ENCODE data around the gene STIP1. TPM values are rescaled to one million over a fixed set of nuclear protein-coding genes. Genes with fewer than 3 reads are reported as not detected.

Gene STIP1
- total RNA-seq, 1 experiment from 2014 or later = 557 TPM

DNA sequence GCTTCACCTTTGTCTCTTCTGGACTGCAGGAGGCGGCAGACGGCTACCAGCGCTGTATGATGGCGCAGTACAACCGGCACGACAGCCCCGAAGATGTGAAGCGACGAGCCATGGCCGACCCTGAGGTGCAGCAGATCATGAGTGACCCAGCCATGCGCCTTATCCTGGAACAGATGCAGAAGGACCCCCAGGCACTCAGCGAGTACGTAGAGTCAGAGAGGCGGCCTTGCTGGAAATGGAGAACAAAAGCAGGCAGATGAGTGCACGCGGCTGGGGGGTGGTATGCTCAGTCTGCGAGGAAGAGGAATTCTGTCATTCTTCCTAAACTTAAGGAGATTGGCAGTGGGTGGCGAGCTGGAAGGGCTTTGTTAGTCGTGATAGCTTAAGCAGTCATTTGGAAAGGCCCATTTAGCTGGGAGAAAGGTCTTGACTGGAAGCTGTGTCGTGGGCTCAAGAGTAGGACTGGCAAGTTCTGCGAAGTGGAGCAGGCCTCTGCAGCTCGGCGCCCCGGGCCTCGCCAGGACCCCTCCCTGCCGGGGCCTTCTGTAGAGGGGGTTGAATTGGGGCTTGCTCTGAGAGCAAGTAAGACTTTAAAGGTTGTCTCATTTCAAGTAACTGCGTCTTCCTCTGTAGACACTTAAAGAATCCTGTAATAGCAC, 17.6 kb downstream of the STIP1 start:
- BruUV-seq (replicated peaks) = no TSS peak
- POLR2A ChIA-PET (ENCODE audit: unreplicated experiment) = interaction anchor here (0.6 kb wide), 1 partner anchor 38 kb away, joined by 4 read pairs; no protein-coding TSS in a partner anchor

DNA sequence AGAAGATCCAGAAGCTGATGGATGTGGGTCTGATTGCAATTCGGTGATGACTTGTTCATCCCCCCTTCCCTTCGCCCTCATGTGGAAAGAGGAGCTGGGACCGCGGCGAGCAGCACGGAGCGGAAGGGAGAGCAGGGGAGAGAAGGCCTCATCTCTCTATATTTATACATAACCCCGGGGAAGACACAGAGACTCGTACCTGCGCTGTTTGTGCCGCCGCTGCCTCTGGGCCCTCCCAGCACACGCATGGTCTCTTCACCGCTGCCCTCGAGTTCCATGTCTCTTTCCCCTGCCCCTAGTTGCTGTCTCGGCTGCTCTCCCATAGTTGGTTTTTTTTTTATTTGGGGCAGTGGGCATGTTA, 18.1 kb downstream of the STIP1 start:
- Histone ChIP-seq H2AFZ (ENCODE audit: low read length) (no peak overlapping the region), H3K27me3 (ENCODE audit: low read length) (no peaks in the 10 kb centered on the region), H4K20me1 (ENCODE audit: low read length) (peaks cover 7% of the 10 kb centered on the region; the same call in 1 of the 2 replicates), H3K27ac (ENCODE audit: low read length) (no peak overlapping the region), H3K9me3 (ENCODE audit: low read length) (no peaks in the 10 kb centered on the region), H3K4me3 (ENCODE audit: low read length) (no peak overlapping the region), H3K4me2 (ENCODE audit: low read length) (no peak overlapping the region), H3K79me2 (ENCODE audit: low read length) (peaks cover 9% of the 10 kb centered on the region; the same call in 1 of the 2 replicates), H3K9ac (ENCODE audit: low read length) (no peak overlapping the region), H3K36me3 (ENCODE audit: low read depth, low read length) (peaks cover 68% of the 10 kb centered on the region), H3F3A (ENCODE audit: low read length, unreplicated experiment) (peaks cover 4% of the 10 kb centered on the region), H3K4me1 (ENCODE audit: insufficient read depth, low read length) (0 out of 2 replicates have a peak, but pooled peaks cover 3% of the 10 kb centered on the region), H3K9me2 (replicated peaks; ENCODE audit: low read length) (no peaks in the 10 kb centered on the region)
- intact Hi-C loops (cut with micrococcal nuclease) = loop anchor here (1.0 to 2.0 kb wide), 3 partner anchors 22 to 101 kb away; partner anchors contain the start of genes ESRRA, NUDT22, PLCB3 and TRPT1
- ChIA-PET POLR2A (ENCODE audit: unreplicated experiment) (interaction anchor here (1.1 kb wide), 1 partner anchor 19 kb away, joined by 6 read pairs; the partner anchor contains the start of gene STIP1), CTCF (interaction anchor here (0.5 to 1.6 kb wide), 15 partner anchors 11 to 151 kb away, joined by 3 to 15 read pairs (median 5); partner anchors contain the start of genes DNAJC4, FKBP2, NUDT22 and PRDX5)
- ATAC-seq (no peak), DNase-seq (no peak)
- TSS peak; percentile 61 for BruUV-seq (replicated peaks)
- no peak for TF ChIP-seq EZH2phosphoT487 (IDR thresholded peaks at IDR 0.05; ENCODE audit: borderline replicate concordance, low read length)
- TF ChIP-seq, protein P1, sequence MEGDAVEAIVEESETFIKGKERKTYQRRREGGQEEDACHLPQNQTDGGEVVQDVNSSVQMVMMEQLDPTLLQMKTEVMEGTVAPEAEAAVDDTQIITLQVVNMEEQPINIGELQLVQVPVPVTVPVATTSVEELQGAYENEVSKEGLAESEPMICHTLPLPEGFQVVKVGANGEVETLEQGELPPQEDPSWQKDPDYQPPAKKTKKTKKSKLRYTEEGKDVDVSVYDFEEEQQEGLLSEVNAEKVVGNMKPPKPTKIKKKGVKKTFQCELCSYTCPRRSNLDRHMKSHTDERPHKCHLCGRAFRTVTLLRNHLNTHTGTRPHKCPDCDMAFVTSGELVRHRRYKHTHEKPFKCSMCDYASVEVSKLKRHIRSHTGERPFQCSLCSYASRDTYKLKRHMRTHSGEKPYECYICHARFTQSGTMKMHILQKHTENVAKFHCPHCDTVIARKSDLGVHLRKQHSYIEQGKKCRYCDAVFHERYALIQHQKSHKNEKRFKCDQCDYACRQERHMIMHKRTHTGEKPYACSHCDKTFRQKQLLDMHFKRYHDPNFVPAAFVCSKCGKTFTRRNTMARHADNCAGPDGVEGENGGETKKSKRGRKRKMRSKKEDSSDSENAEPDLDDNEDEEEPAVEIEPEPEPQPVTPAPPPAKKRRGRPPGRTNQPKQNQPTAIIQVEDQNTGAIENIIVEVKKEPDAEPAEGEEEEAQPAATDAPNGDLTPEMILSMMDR (conservative IDR thresholded peaks at IDR 0.05; ENCODE audit: low read depth, low read length) = no peak
- TF ChIP-seq EZH2 (IDR thresholded peaks at IDR 0.05; ENCODE audit: low read length, unreplicated experiment) = no peak

More for the DNA sequence above, 17.6 kb downstream of the STIP1 start:
- H3K4me3 ChIP-seq (ENCODE audit: low read length) = no peak overlapping the region
- peaks cover 4% of the 10 kb centered on the region for H3F3A ChIP-seq (ENCODE audit: low read length, unreplicated experiment)
- H3K4me2 ChIP-seq (ENCODE audit: low read length) = no peak overlapping the region
- TF ChIP-seq EZH2 (IDR thresholded peaks at IDR 0.05; ENCODE audit: low read length, unreplicated experiment) (no peak), EZH2phosphoT487 (IDR thresholded peaks at IDR 0.05; ENCODE audit: borderline replicate concordance, low read length) (no peak)
- TF ChIP-seq, protein P1 (conservative IDR thresholded peaks at IDR 0.05; ENCODE audit: low read depth, low read length) = no peak
- no peaks in the 10 kb centered on the region for H3K27me3 ChIP-seq (ENCODE audit: low read length)
- no peak overlapping the region for H3K27ac ChIP-seq (ENCODE audit: low read length)
- no peak overlapping the region for H2AFZ ChIP-seq (ENCODE audit: low read length)
- peaks cover 72% of the 10 kb centered on the region for H3K36me3 ChIP-seq (ENCODE audit: low read depth, low read length)
- intact Hi-C loops (cut with micrococcal nuclease) = loop anchor here (1.0 to 2.0 kb wide), 3 partner anchors 23 to 101 kb away; partner anchors contain the start of genes ESRRA, NUDT22, PLCB3 and TRPT1
- H3K9me3 ChIP-seq (ENCODE audit: low read length) = no peaks in the 10 kb centered on the region
- H3K9ac ChIP-seq (ENCODE audit: low read length) = no peak overlapping the region
- DNase-seq = no peak
- H3K9me2 ChIP-seq (replicated peaks; ENCODE audit: low read length) = no peaks in the 10 kb centered on the region
- no peak for ATAC-seq
- CTCF ChIA-PET = interaction anchor here (0.6 to 1.3 kb wide), 3 partner anchors 23 to 42 kb away, joined by 3 to 9 read pairs (median 5); partner anchors contain the start of genes FKBP2, NUDT22 and TRPT1
- peaks cover 7% of the 10 kb centered on the region; the same call in 1 of the 2 replicates for H4K20me1 ChIP-seq (ENCODE audit: low read length)
- peaks cover 9% of the 10 kb centered on the region; the same call in 1 of the 2 replicates for H3K79me2 ChIP-seq (ENCODE audit: low read length)
- H3K4me1 ChIP-seq (ENCODE audit: insufficient read depth, low read length) = 0 out of 2 replicates have a peak, but pooled peaks cover 3% of the 10 kb centered on the region
